Measurements from ENCODE around the gene ECE1.

Gene ECE1

GRCh38 chr1:21317035-21317689 lies 26.9 kb upstream of the ECE1 start:
- TF ChIP-seq, protein P1, sequence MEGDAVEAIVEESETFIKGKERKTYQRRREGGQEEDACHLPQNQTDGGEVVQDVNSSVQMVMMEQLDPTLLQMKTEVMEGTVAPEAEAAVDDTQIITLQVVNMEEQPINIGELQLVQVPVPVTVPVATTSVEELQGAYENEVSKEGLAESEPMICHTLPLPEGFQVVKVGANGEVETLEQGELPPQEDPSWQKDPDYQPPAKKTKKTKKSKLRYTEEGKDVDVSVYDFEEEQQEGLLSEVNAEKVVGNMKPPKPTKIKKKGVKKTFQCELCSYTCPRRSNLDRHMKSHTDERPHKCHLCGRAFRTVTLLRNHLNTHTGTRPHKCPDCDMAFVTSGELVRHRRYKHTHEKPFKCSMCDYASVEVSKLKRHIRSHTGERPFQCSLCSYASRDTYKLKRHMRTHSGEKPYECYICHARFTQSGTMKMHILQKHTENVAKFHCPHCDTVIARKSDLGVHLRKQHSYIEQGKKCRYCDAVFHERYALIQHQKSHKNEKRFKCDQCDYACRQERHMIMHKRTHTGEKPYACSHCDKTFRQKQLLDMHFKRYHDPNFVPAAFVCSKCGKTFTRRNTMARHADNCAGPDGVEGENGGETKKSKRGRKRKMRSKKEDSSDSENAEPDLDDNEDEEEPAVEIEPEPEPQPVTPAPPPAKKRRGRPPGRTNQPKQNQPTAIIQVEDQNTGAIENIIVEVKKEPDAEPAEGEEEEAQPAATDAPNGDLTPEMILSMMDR (IDR thresholded peaks at IDR 0.05) = no peak

DNA sequence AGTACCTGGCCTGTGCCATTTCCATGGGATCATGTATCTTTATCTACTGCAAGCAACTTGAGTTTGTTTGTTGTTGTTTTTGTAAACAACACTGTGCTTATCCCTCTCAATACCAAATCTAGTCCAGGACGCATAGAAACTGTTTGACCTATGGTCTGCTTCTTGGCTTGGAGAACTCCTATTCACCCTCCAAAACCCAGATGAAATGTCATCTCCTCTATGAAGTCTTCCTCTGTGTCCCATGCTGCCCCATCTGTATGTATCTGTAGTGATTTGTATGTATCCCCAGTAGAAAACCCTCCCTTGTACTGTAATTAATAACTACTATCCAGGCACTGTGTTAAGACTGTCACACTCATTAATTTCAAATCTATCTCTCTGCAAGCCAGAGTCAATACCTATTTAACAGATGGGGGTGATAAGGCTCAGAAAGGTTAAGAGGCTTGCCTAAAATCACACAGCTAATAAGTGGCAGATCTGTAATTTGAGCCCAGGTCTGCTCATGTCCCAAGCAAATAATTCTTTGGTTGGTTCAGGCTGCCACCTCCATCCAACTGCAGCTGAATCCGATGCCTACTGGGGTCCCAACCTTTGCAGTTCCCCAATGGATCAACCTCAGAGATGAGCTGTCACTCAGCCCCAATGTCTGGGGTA lies 24.6 kb upstream of the ECE1 start:
- TF ChIP-seq, protein P1 (IDR thresholded peaks at IDR 0.05) = no peak

DNA sequence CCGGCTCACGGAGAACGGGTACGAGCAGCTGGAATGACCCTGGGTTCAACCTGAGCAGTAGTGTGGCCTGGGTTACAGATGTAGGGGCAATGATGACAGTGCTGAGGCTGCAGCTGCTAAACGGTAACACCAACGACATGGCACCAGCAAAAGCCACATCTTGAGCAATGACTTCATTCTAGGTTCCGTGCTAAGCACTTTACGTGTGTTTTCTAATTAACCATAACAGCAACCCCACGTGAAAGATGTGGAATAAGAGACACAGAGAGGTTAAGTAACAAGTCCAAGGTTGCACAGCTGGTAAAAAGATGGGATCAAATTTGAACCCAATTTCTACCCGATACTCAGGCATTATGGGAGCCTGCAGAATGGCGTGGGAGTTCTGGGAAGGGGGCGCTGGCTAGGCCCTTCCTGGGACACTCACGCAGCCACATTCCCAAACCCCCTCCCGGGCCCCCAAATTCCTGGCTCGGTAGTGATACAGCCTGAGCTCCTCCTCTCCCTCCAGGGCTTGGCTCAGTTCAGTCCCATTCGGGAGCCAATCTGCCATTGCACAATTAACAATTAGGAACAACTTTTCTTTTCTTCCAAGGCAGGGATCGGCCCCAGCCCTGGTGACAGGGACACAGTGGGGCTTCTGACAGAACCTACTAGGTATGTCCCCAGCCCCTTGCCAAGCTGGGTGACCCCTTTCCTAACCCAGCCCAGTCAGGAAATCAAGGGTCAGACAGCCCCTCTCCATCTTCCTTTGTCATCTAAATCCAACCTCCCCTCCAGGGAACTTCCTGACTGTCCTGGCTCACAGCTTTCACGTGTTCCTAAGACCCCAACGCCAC lies 23.8 kb upstream of the ECE1 start:
- TF ChIP-seq, protein P1 (IDR thresholded peaks at IDR 0.05) = no peak

DNA sequence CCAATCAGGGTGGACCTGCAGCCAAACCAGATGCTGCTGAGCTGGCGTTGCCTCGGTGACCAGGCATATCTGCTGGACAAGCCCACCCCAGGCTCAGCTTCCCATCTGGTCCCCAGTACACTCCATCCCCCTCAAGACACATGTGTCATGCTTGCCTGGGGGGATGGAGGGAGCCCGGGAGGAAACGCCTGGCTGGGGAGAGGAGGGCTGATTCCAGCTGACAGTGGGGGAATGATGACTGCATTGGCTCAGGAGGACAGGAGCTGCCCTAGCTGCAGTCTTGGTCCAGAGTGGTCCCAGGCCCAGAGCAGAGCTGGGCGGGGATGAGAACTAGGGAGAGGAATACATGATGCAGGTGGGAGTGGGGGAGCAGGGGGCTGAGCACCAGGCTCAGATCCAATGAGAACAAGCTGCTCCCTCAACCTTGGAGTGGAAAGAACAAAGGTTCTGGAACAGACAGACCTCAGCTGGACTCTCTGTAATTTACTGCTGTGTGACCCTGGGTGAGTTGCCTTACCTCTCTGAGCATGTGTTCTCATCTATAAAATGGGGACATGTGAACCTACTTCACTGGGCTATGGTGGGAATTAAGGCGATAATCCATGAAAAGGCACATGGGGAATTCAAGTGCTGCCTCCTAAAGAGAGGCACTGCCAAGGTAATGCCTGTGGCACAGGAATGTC lies 23.1 kb upstream of the ECE1 start:
- TF ChIP-seq, protein P1 (IDR thresholded peaks at IDR 0.05) = no peak

- TF ChIP-seq, protein P1 (IDR thresholded peaks at IDR 0.05) = no peak
Measured at GRCh38 chr1:21312407-21312992, 22.2 kb upstream of the ECE1 start.

- TF ChIP-seq, protein P1 (IDR thresholded peaks at IDR 0.05) = no peak
Measured at GRCh38 chr1:21311016-21311415, 20.8 kb upstream of the ECE1 start.
